ENCODE measurements around the gene KDELR3. TPM values are rescaled to one million over a fixed set of nuclear protein-coding genes. Genes with fewer than 3 reads are reported as not detected.

Gene KDELR3
- total RNA-seq, 2 experiments from 2014 or later, result not detected

DNA sequence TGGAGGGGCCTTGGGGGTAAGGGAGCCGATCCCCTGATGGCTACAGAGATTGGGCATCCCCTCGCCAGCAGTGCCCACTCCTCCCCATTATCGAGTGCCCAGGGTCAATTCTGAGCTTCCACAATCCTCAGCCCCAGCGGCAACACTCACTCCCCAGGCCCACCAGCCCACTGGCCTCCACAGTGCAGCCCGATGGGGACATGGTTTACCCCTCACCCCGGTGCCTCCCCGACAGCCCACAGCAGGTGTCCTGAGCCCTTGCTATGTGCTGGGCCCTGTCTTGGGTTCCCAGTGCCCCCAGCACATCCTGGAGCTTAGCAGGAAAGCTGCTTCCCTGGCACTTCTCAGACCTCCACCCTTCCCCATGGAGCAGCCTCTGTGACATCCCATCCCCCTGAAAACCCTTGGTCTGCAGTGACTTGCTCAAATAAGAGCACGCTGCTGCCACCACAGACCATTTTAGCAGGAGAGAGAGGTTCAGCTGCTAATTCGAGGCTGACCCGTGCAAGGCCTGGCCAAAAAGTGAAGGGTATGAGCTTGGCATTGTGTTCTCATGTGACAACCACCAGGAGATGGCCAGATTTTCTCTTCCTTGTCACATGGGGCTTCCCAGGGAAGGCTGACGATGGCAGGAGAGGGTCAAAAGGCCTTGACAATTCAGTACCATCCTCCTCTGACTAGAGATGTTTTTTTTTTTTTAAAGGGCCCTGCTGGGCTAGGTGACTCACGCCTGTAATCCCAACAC is 36.5 kb upstream of the KDELR3 start:
- Histone ChIP-seq H3K9me2 (ENCODE audit: insufficient read depth, low read length) (no peaks in the 10 kb centered on the region), H3K4me2 (ENCODE audit: low read length) (no peak overlapping the region), H2AFZ (ENCODE audit: low read length) (no peak overlapping the region), H3K27ac (ENCODE audit: low read depth, low read length, poor library complexity, severe bottlenecking) (no peak overlapping the region), H3K36me3 (ENCODE audit: insufficient read depth, low read length) (no peaks in the 10 kb centered on the region), H3K79me2 (ENCODE audit: insufficient read depth, low read depth, low read length) (no peaks in the 10 kb centered on the region), H4K20me1 (ENCODE audit: insufficient read depth, low read length) (no peaks in the 10 kb centered on the region), H3K9me3 (ENCODE audit: low read length) (no peaks in the 10 kb centered on the region), H3K4me3 (ENCODE audit: low read depth, low read length, poor library complexity, severe bottlenecking) (no peak overlapping the region), H3K4me1 (ENCODE audit: insufficient read depth, low read length, poor library complexity, severe bottlenecking) (no peaks in the 10 kb centered on the region)
- ChIA-PET POLR2A (interaction anchor here (0.6 kb wide), 1 partner anchor 172 kb away, joined by 3 read pairs; no protein-coding TSS in a partner anchor), CTCF (ENCODE audit: unreplicated experiment) (interaction anchor here (0.6 kb wide), 1 partner anchor 209 kb away, joined by 3 read pairs; no protein-coding TSS in a partner anchor)
- DNase-seq (ENCODE audit: low spot score), result no peak
- no TSS peak for BruUV-seq (replicated peaks)
- TF ChIP-seq, protein P1, sequence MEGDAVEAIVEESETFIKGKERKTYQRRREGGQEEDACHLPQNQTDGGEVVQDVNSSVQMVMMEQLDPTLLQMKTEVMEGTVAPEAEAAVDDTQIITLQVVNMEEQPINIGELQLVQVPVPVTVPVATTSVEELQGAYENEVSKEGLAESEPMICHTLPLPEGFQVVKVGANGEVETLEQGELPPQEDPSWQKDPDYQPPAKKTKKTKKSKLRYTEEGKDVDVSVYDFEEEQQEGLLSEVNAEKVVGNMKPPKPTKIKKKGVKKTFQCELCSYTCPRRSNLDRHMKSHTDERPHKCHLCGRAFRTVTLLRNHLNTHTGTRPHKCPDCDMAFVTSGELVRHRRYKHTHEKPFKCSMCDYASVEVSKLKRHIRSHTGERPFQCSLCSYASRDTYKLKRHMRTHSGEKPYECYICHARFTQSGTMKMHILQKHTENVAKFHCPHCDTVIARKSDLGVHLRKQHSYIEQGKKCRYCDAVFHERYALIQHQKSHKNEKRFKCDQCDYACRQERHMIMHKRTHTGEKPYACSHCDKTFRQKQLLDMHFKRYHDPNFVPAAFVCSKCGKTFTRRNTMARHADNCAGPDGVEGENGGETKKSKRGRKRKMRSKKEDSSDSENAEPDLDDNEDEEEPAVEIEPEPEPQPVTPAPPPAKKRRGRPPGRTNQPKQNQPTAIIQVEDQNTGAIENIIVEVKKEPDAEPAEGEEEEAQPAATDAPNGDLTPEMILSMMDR (conservative IDR thresholded peaks at IDR 0.05; ENCODE audit: low read length), result no peak
- TF ChIP-seq EZH2phosphoT487 (IDR thresholded peaks at IDR 0.05; ENCODE audit: borderline replicate concordance, low read depth, low read length), result no peak
- intact Hi-C loops (cut with micrococcal nuclease; ENCODE audit: unreplicated experiment), result no loop called here

DNA sequence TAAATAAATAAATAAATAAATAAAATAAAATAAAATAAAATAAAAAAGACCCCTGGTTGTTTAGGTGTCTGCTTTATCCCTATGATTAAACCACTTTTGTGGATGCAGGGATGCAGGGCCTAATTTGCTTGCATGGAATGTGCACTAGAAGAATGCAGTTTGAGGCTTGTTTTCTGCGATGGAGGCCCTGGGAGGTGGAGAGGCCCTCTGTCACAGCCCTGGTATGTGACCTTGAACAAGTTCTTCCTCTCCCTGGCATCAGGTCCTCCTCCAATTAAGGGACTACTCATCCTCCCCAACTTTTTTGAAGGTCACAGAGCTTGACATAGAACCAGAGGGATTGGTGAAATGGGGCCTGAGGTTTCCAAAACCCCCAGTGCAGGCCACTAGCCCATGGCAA is 35.6 kb upstream of the KDELR3 start:
- no peak overlapping the region for H2AFZ ChIP-seq (ENCODE audit: low read length)
- intact Hi-C loops (cut with micrococcal nuclease; ENCODE audit: unreplicated experiment), result no loop called here
- BruUV-seq (replicated peaks), result no TSS peak
- no peak for TF ChIP-seq EZH2phosphoT487 (IDR thresholded peaks at IDR 0.05; ENCODE audit: borderline replicate concordance, low read depth, low read length)
- no peak for DNase-seq (ENCODE audit: low spot score)
- H3K9me3 ChIP-seq (ENCODE audit: low read length), result no peaks in the 10 kb centered on the region
- POLR2A ChIA-PET, result interaction anchor here (0.6 kb wide), 1 partner anchor 171 kb away, joined by 3 read pairs; no protein-coding TSS in a partner anchor
- no peaks in the 10 kb centered on the region for H3K9me2 ChIP-seq (ENCODE audit: insufficient read depth, low read length)
- CTCF ChIA-PET (ENCODE audit: unreplicated experiment), result interaction anchor here (0.6 kb wide), 1 partner anchor 209 kb away, joined by 3 read pairs; no protein-coding TSS in a partner anchor
- H3K27ac ChIP-seq (ENCODE audit: low read depth, low read length, poor library complexity, severe bottlenecking), result no peak overlapping the region
- H3K4me1 ChIP-seq (ENCODE audit: insufficient read depth, low read length, poor library complexity, severe bottlenecking), result no peaks in the 10 kb centered on the region
- no peak overlapping the region for H3K4me2 ChIP-seq (ENCODE audit: low read length)
- no peaks in the 10 kb centered on the region for H3K79me2 ChIP-seq (ENCODE audit: insufficient read depth, low read depth, low read length)
- no peaks in the 10 kb centered on the region for H4K20me1 ChIP-seq (ENCODE audit: insufficient read depth, low read length)
- H3K4me3 ChIP-seq (ENCODE audit: low read depth, low read length, poor library complexity, severe bottlenecking), result no peak overlapping the region
- no peaks in the 10 kb centered on the region for H3K36me3 ChIP-seq (ENCODE audit: insufficient read depth, low read length)

DNA sequence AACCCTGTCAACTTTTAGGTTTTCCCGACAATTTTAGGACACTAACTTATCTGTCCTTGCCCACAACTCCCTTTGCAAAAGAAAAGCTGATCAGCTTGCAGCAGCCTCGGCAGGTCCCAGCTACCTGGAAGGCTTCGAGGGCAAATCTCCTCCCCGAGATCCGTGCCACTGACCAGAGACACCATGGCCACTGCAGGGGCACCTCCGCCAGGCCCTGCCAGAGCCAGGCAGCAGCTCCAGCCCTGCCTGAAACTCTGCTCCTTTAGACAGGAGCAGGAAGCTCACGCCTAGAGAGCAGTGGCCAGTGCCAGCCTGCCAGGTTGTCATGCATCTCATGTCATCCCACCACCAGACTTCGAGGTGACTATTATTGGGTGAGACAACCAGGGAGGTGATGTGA is 34.0 kb upstream of the KDELR3 start:
- Histone ChIP-seq H3K4me3 (ENCODE audit: low read depth, low read length, poor library complexity, severe bottlenecking) (no peak overlapping the region), H2AFZ (ENCODE audit: low read length) (no peak overlapping the region), H3K36me3 (ENCODE audit: insufficient read depth, low read length) (no peaks in the 10 kb centered on the region), H3K9me3 (ENCODE audit: low read length) (no peaks in the 10 kb centered on the region), H4K20me1 (ENCODE audit: insufficient read depth, low read length) (no peaks in the 10 kb centered on the region), H3K79me2 (ENCODE audit: insufficient read depth, low read depth, low read length) (no peaks in the 10 kb centered on the region), H3K9me2 (ENCODE audit: insufficient read depth, low read length) (no peaks in the 10 kb centered on the region), H3K27ac (ENCODE audit: low read depth, low read length, poor library complexity, severe bottlenecking) (no peak overlapping the region), H3K4me1 (ENCODE audit: insufficient read depth, low read length, poor library complexity, severe bottlenecking) (no peaks in the 10 kb centered on the region), H3K4me2 (ENCODE audit: low read length) (no peak overlapping the region)
- no peak for TF ChIP-seq EZH2phosphoT487 (IDR thresholded peaks at IDR 0.05; ENCODE audit: borderline replicate concordance, low read depth, low read length)
- intact Hi-C loops (cut with micrococcal nuclease; ENCODE audit: unreplicated experiment), result no loop called here
- ChIA-PET CTCF (ENCODE audit: unreplicated experiment) (no interaction called here), POLR2A (interaction anchor here (0.6 kb wide), 1 partner anchor 30 kb away, joined by 5 read pairs; no protein-coding TSS in a partner anchor)
- no peak for DNase-seq (ENCODE audit: low spot score)
- BruUV-seq (replicated peaks), result no TSS peak

All from OCI-LY7 (cell line).